A673 (cell line): ENCODE data around the gene FGF11. TPM values are rescaled to one million over a fixed set of nuclear protein-coding genes. Genes with fewer than 3 reads are reported as not detected.

Source experiments
- BruUV-seq: library from RNA; stranded (reverse); fragments of 400-500 nt; replicated peaks from 2 replicates; lab custom pipeline; 2021; lab: Mats Ljungman, UMichigan
- CTCF ChIA-PET: fragments of 300-600 bp; sonication (Branson Sonifier 250); formaldehyde crosslinking; loops from one replicate; lab custom pipeline; 2022; ENCODE audit warnings: antibody characterized with exemption; lab: Charles Lee
- POLR2A ChIA-PET: fragments of 300-600 bp; sonication (Branson Sonifier 250); formaldehyde crosslinking; loops from one replicate; lab custom pipeline; 2022; ENCODE audit warnings: antibody characterized with exemption; ENCODE audit not compliant: low non-redundant PET; lab: Charles Lee
- DNase-seq: peaks from one replicate; pipeline ENCODE4 v3.0.0-alpha.2; 2015; ENCODE audit warnings: low spot score
- H3K27ac ChIP-seq: fragments of 200-600 bp; sonication (generic); 2 replicates; pipeline ENCODE4 v1.5.1; 2016; ENCODE audit warnings: mixed run types, low read depth, mild to moderate bottlenecking, mixed read lengths, antibody characterized with exemption, low read length; ENCODE audit not compliant: poor library complexity, severe bottlenecking
- H3K27me3 ChIP-seq: fragments of 200-600 bp; sonication (generic); replicated peaks from 2 replicates; pipeline ENCODE4 v1.6.1; 2017; ENCODE audit warnings: mixed run types, low read depth, mild to moderate bottlenecking, mixed read lengths, antibody characterized with exemption, low read length; ENCODE audit not compliant: insufficient read depth, poor library complexity
- H3K36me3 ChIP-seq: fragments of 200-600 bp; sonication (generic); 2 replicates; pipeline ENCODE4 v1.6.1; 2016; ENCODE audit warnings: mixed run types, mild to moderate bottlenecking, mixed read lengths, antibody characterized with exemption, low read length; ENCODE audit not compliant: insufficient read depth, poor library complexity, severe bottlenecking
- H3K4me1 ChIP-seq: fragments of 200-600 bp; sonication (generic); 2 replicates; pipeline ENCODE4 v1.6.1; 2017; ENCODE audit warnings: mixed run types, mild to moderate bottlenecking, mixed read lengths, antibody characterized with exemption, low read length; ENCODE audit not compliant: insufficient read depth, poor library complexity, severe bottlenecking
- H3K4me3 ChIP-seq: fragments of 200-600 bp; sonication (generic); 2 replicates; pipeline ENCODE4 v1.5.1; 2016; ENCODE audit warnings: low read depth, mixed run types, mild to moderate bottlenecking, mixed read lengths, low read length; ENCODE audit not compliant: poor library complexity, severe bottlenecking
- H3K9me3 ChIP-seq: fragments of 200-600 bp; sonication (generic); 2 replicates; pipeline ENCODE4 v1.6.1; 2016; ENCODE audit warnings: mixed run types, low read depth, mild to moderate bottlenecking, mixed read lengths, antibody characterized with exemption, low read length; ENCODE audit not compliant: poor library complexity, severe bottlenecking
- CTCF ChIP-seq: fragments of 300-800, 200-600 bp; sonication (generic); conservative IDR thresholded peaks from 2 replicates; pipeline ENCODE4 v1.5.1; 2017; ENCODE audit warnings: low read depth, mild to moderate bottlenecking, antibody characterized with exemption, low read length, moderate library complexity, mixed read lengths
- EZH2 ChIP-seq: fragments of 200-600 bp; sonication (generic); IDR thresholded peaks from 2 replicates; pipeline ENCODE4 v1.6.1; 2017; ENCODE audit warnings: borderline replicate concordance, low read depth, mild to moderate bottlenecking, mixed read lengths, antibody characterized with exemption, low read length; ENCODE audit not compliant: poor library complexity, severe bottlenecking
- intact Hi-C: fragments of 100-400 bp; cut with micrococcal nuclease; formaldehyde crosslinking; loops from one replicate; pipeline ENCODE4 v1.10.0; 2022; ENCODE audit not compliant: unreplicated experiment
- total RNA-seq: library from RNA; stranded (reverse); gene quantifications from 2 replicates; pipeline ENCODE4 v1.2.3, GENCODE V29; 2021

The FGF11 gene
- total RNA-seq, 1 experiment from 2014 or later: 18.2 TPM

DNA sequence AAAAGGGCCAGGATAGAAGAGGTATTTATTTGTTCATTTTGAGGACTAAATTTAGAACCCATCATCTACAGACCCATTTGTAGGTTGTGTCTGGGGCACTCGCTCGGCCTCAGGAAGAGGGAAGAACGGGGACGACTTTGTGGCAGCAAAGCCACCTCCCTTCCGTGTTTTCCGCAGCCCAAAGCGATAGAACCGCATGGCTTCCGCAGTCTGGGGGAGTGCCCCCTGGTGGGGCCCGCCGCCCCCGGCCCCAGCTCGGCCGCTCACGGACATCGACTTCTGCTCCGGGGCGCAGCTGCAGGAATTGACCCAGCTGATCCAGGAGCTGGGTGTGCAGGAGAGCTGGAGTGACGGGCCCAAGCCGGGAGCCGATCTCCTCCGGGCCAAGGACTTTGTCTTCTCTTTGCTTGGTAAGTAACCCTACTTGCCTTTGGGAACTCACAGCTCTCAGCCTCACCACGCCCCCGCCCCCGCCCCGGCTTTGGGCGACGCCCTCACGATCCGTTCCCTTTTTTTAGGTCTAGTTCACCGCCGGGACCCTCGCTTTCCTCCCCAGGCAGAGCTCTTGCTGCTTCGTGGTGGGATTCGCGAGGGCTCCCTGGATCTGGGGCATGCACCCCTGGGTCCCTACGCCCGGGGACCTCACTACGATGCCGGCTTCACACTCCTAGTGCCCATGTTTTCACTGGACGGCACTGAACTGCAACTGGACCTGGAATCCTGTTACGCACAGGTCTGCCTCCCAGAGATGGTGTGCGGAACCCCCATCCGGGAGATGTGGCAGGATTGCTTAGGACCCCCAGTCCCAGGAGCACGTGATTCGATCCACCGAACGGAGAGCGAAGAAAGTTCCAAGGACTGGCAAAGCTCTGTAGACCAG is 3.4 kb upstream of the FGF11 start:
- peak; percentile 78 for DNase-seq
- TF ChIP-seq EZH2 (no peak), CTCF (0 out of 2 replicates have a peak, but pooled peaks have one; percentile 35)
- ChIA-PET POLR2A (interaction anchor here (1.1 to 1.2 kb wide), 2 partner anchors 10 to 32 kb away, joined by 5 read pairs; partner anchors contain the start of gene TMEM256), CTCF (interaction anchor here (1.1 to 1.7 kb wide), 3 partner anchors 67 to 125 kb away, joined by 4 to 6 read pairs (median 5); no protein-coding TSS in a partner anchor)
- intact Hi-C loops: loop anchor here (1.0 to 5.0 kb wide), 5 partner anchors 32 to 251 kb away; partner anchors contain the start of genes SENP3, TMEM256, TMEM95 and TP53
- H3K9me3 ChIP-seq: no peaks in the 10 kb centered on the region
- no peaks in the 10 kb centered on the region for H3K36me3 ChIP-seq
- H3K27ac ChIP-seq: peak overlapping the region; percentile 41
- H3K4me3 ChIP-seq: peak overlapping the region; percentile 90
- peaks cover 34% of the 10 kb centered on the region for H3K4me1 ChIP-seq
- no peaks in the 10 kb centered on the region for H3K27me3 ChIP-seq
- no TSS peak for BruUV-seq

- TF ChIP-seq EZH2 (no peak), CTCF (peak; percentile 70)
- Histone ChIP-seq H3K27ac (peak overlapping the region; percentile 41), H3K27me3 (no peaks in the 10 kb centered on the region), H3K4me3 (peak overlapping the region; percentile 90), H3K36me3 (no peaks in the 10 kb centered on the region), H3K9me3 (no peaks in the 10 kb centered on the region), H3K4me1 (peaks cover 42% of the 10 kb centered on the region)
- no TSS peak for BruUV-seq
- POLR2A ChIA-PET: interaction anchor here (0.6 kb wide), 1 partner anchor 48 kb away, joined by 3 read pairs; no protein-coding TSS in a partner anchor
- intact Hi-C loops: loop anchor here (2.0 to 5.0 kb wide), 3 partner anchors 79 to 251 kb away; partner anchors contain the start of genes SENP3, TMEM95, TP53 and WRAP53
- CTCF ChIA-PET: interaction anchor here (0.9 to 1.7 kb wide), 5 partner anchors 33 to 124 kb away, joined by 4 to 7 read pairs (median 6); partner anchors contain the start of gene TMEM256
- DNase-seq: peak; percentile 92
Measured at GRCh38 chr17:7436556-7437368, 2.5 kb upstream of the FGF11 start.

DNA sequence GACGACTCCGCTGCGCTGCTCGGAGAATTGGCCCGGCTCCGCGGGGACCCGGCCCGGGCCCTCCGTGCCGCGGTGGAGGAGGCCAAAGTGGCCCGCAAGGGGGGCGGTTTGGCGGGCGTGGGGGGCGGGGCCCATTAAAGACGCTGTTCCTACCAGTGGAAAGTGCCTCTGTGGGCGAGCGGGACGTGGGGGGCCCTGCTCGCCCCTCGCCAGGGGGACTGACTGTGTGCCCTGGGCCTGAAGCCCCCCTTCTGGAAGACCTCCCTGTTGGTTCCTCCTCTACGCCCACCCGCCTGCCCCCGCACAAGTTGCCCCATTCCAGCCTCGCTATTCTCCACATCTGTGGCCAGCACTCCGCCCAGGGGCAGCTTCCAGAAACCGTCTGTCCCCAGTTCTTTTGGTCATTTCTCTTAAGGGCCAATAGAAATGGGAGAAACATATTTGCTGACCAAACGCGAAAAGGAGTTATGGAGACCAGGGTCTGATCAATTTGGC is 1.9 kb upstream of the FGF11 start:
- BruUV-seq: no TSS peak
- no peaks in the 10 kb centered on the region for H3K9me3 ChIP-seq
- DNase-seq: no peak
- H3K36me3 ChIP-seq: no peaks in the 10 kb centered on the region
- peak overlapping the region; percentile 90 for H3K4me3 ChIP-seq
- intact Hi-C loops: loop anchor here (2.0 to 5.0 kb wide), 3 partner anchors 80 to 250 kb away; partner anchors contain the start of genes SENP3, TMEM95, TP53 and WRAP53
- TF ChIP-seq CTCF (no peak), EZH2 (no peak)
- H3K27me3 ChIP-seq: no peaks in the 10 kb centered on the region
- H3K4me1 ChIP-seq: peaks cover 42% of the 10 kb centered on the region
- ChIA-PET CTCF (interaction anchor here (0.9 to 1.3 kb wide), 3 partner anchors 34 to 81 kb away, joined by 5 to 7 read pairs (median 6); partner anchors contain the start of gene TMEM256), POLR2A (interaction anchor here (0.6 kb wide), 1 partner anchor 47 kb away, joined by 3 read pairs; no protein-coding TSS in a partner anchor)
- peak overlapping the region; percentile 41 for H3K27ac ChIP-seq
